Superior temporal gyrus (tissue), 1 donor: ENCODE measurements around the gene NDUFB11.

Experiments
- DNase-seq: peaks from one replicate; pipeline ENCODE4 v3.0.0-alpha.2; 2016; ENCODE audit errors: extremely low spot score

The NDUFB11 gene

DNA sequence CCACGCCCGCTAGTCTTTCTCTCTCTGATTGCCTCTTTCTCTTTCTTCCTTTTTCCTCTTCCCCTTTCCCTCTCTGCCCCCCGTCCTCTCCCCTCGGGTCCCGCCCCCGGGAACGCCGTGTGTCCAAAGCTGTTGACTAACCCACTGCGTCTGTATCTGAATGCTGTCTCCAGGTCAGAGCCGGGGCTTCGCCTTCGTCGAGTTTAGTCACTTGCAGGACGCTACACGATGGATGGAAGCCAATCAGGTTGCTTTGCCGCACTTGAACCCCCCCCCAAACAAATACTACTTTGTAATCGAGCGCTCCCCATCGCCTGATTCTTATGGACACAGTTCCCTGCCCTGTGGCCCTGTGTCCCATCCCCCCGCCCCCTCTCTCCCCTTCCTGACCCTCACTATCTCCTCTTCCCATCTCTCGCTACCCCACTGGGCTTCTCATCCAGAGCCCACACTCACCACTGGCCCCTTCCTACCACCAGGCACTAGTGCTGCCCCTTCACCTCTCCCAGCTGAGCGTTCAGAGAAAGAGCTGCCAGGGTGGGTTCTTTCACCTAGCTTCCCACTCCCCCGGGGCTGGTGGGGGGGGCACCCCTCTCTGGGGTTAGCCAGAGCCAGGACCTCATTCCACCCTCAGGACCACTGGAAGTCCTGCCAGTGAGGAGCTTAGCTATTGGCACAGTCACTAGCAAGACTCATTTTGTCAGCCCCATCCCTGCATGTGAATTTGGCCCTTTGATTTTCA lies 30.5 kb upstream of the NDUFB11 start:
- no peak for DNase-seq

GRCh38 chrX:47174376-47174775 lies 29.9 kb upstream of the NDUFB11 start:
- no peak for DNase-seq

DNA sequence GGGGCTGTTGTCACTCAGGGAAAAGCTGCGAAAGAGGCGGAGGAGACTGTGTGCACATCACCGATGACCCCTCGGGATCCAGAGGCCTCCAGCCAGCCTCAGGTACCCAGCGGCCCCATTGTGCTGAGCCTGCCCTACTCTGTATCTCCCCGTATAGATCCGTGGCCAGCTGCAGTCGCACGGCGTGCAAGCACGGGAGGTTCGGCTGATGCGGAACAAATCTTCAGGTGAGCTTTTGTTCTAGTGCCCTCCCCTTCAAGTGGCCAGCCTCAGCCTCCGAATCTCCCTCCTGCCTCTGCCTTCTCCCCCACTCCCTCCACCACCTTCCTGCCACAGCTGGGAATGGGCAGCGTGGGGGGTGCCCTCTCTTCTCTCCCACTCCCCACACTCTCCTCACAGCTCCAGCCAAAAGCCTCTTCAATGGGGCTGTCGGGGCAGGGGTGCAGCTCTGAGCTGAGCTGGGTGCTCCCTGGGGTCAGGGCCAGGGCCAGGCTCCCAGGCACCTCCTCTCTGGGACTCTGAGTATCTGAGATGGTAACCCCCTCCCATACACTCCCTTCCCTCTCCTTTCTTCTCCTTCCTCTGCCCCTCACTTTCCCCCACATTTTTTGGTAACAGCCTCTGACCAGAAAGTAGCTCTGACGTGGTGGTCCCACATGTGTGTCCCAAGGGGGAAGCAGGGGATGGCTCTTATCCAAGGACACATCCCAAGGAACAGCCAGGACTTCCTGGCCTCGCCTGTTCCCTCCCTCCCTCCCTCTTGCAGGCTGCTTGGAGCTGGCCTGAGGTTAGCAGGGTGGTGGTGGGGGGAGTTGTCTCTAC lies 28.7 kb upstream of the NDUFB11 start:
- no peak for DNase-seq

DNA sequence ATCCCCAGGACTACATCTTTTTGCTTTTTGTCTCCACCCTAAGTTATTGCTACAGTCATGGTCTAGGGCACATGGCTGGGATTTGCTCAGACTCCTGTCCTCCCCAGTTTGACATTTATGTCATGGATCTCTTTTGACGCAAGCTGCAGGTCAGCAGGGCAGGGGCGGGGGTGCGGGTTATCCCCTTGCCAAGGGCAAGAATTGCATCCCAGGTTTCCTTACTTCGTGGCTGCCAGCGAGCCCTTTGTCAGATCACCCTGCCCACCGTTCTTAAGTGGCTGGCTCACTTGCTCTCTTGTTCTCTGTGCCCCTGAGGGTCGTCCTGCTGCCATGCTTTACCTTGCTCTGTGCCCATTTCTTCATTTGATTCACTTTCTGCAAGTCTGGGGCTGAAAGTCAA lies 28.0 kb upstream of the NDUFB11 start:
- no peak for DNase-seq

GRCh38 chrX:47171996-47172395 lies 27.5 kb upstream of the NDUFB11 start:
- DNase-seq, result no peak

DNA sequence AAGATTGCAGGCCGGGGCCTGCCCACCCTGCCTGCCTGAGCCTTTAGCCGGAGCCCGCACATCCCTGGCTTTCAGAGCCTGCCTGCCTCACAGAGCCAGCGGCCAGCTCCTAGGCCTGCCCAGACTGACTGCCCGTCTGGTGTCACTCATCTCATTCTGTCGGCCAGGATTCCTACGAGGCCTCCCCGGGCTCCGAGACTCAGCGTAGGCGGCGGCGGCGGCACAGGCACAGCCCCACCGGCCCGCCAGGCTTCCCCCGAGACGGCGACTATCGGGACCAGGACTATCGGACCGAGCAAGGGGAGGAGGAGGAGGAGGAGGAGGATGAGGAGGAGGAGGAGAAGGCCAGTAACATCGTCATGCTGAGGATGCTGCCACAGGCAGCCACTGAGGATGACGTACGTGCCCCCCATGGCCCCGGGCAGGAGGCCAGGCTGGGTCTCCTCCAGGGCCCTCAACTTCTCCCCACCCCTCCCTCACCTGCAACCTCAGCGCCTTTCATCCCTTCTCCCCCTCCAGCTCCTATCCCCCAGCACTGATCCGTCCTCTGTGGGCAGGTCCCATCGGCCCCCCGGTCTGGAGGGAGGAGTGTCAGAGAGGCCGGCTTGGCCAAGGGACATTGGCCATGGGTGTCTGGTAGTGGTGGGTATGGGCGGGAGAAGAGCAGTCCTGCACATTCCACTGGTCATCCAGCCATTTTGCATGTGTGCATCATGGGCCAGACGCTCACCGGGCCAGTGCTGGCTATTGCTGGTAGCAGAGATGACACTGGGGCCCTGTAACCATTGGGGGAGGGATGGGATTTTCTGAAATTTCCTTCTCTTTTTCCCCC lies 26.6 kb upstream of the NDUFB11 start:
- DNase-seq, result no peak

DNA sequence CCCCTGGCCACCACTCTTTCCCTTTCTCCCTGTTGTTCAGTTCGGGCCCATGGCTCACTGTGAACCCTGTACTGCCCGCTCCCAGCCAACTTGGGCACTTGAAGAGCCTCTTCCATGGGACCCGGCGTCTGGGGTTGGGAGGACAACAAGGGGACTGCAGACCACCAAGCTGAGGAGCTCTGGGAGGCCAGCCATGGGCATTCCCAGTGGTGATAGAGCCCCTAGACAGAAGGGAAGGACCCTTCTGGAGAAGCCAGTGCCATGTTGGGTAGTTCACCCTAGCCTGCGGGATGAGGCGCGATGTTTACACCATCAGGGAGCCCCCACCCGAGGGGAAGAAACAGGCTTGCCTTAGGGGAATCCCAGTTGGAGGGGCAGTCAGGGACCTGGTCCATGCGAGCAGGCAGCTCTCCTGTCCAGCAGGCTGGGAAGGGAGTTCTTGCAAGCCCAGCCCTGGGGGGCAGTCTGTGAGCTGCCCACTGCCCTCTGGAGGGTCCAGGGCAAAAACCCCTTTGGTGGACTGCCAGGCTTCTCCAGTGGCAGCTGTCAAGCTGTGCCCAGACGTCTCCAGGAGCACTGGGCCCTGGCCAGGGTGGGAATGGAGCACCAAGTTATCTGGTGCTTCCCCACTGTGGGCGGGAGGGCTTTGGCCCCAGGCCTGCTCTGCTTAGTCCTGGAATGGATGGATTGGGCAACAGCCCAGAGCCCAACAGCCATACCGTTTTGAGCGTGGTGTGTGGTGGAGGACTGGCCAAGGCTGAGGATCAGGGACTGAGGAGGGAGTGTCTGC lies 25.4 kb upstream of the NDUFB11 start:
- no peak for DNase-seq

GRCh38 chrX:47169273-47169672 lies 24.8 kb upstream of the NDUFB11 start:
- DNase-seq, result no peak

- no peak for DNase-seq
These were observed 24.1 kb upstream of the NDUFB11 start for GRCh38 chrX:47168495-47169073.

GRCh38 chrX:47166126-47166525 lies 21.6 kb upstream of the NDUFB11 start:
- no peak for DNase-seq

DNA sequence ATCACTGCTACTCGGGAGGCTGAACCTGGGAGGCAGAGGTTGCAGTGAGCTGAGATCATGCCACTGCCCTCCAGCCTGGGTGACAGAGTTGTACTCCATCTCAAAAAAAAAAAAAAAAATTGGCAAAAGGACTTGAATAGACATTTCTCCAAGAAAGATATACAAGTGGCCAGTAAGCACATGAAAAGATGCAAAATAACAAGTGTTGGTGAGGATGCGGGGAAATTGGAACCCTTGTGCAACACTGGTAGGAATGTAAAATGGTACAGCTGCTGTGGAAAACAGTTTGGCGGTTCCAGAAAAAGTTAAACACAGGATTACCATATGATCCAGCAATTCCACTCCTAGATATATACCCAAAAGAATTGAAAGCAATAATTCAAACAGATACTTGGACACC lies 19.9 kb upstream of the NDUFB11 start:
- no peak for DNase-seq

DNA sequence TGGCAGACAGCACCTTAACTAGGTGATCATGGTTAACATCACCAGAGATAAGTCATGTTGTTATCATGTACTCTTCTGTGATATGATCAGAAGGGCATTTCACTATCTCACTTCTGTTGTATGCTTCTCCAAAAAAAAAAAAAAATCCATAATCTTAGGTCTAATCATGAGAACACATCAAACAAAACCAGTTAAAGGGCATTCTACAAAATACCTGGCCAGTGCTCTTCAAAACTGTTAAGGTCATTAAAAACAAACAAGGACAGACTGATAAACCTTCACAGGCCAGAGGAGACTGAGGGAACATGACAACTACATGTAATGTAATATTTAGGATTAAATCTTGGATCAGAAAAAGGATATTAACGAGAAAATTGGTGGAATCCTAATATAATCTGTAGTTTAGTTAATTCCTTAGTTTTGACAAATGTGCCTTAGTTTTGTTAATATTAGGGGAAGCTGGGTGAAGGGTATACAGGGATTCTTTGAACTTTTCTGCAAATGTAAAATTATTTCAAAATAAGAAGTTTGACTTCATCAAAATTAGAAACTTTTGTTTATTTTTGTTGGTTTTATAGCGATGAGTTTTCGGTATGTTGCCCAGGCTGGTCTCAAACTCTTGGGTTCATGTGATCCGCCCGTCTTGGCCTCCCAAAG lies 18.6 kb upstream of the NDUFB11 start:
- no peak for DNase-seq

DNA sequence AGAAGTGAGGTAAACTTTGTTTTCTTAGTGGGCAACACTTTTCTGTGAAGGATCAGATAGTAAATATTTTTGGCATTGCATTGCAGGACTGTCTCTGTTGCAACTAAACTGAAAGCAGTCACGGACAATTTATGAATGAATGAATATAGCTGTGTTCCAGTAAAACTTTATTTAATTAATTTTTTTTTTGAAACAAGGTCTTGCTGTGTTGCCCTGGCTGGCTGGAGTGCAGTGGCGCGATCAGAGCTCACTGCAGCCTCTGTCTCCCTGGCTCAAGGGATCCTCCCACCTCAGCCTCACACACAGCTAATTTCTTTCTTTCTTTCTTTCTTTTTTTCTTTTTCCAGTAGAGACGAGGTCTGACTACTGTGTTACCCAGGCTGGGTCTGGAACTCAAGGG lies 16.3 kb upstream of the NDUFB11 start:
- no peak for DNase-seq

GRCh38 chrX:47158781-47159180 lies 14.3 kb upstream of the NDUFB11 start:
- DNase-seq, result no peak

GRCh38 chrX:47158131-47158530 lies 13.6 kb upstream of the NDUFB11 start:
- DNase-seq, result no peak

- DNase-seq, result no peak
These were observed 12.4 kb upstream of the NDUFB11 start for GRCh38 chrX:47156611-47157520.

- DNase-seq, result no peak
These were observed 6.9 kb upstream of the NDUFB11 start for GRCh38 chrX:47151435-47151834.

DNA sequence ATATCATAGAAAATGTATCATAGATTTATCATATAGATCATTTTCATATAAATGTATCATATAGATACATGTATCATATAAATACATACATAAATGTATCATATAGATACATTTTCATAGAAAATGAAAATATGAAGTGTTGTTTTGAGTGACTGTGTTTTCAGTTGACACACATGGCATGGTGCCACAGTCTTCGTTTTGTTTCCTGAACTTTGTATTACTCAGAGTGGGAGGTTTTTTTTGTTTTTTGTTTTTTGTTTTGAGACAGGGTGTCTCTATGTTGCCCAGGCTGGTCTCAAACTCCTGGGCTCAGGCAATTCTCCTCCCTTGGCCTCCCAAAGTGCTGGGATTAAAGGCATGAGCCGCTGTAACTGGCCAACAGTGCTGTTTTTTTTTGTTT lies 4.4 kb upstream of the NDUFB11 start:
- no peak for DNase-seq
